Activated T-helper 9 cell treated with anti-CD3 and anti-CD28 coated beads, Interleukin-2, amount 50 U/mL, for 16 hours (primary cell): ENCODE data around the gene SLC38A3.
"Not testable (repeated sequence)": the region's sequence is repeated elsewhere in the genome, so short reads cannot be mapped to it uniquely, and the experiment has no call there.

Experiments used
- DNase-seq: peaks from one replicate; pipeline ENCODE4 v3.0.0-alpha.2; 2020; ENCODE audit warnings: low read depth

Gene SLC38A3

GRCh38 chr3:50233176-50233575 is 28.1 kb downstream of the SLC38A3 start:
- no peak for DNase-seq

- peak; percentile 98 for DNase-seq
Measured at GRCh38 chr3:50235716-50236483, 30.8 kb downstream of the SLC38A3 start, which contains the start of gene GNAI2. Gene GNAI2, plus strand, starts transcription at chr3:50236204. Its CDS starts 132 bp downstream, at chr3:50236336.

GRCh38 chr3:50236484-50237132 is 31.5 kb downstream of the SLC38A3 start:
- DNase-seq = no peak

GRCh38 chr3:50237133-50237651 is 32.1 kb downstream of the SLC38A3 start:
- no peak for DNase-seq

GRCh38 chr3:50237754-50238548 is 32.9 kb downstream of the SLC38A3 start:
- peak; percentile 83 for DNase-seq

GRCh38 chr3:50238549-50239026 is 33.5 kb downstream of the SLC38A3 start:
- no peak for DNase-seq

- DNase-seq = no peak
Measured at GRCh38 chr3:50239649-50240048, 34.6 kb downstream of the SLC38A3 start.

- no peak for DNase-seq
Measured at GRCh38 chr3:50241163-50241562, 36.1 kb downstream of the SLC38A3 start.

- no peak for DNase-seq
Measured at GRCh38 chr3:50241713-50242380, 36.8 kb downstream of the SLC38A3 start.

GRCh38 chr3:50242381-50242770 is 37.3 kb downstream of the SLC38A3 start:
- no peak for DNase-seq

- peak; percentile 46 for DNase-seq
Measured at GRCh38 chr3:50242851-50243542, 37.9 kb downstream of the SLC38A3 start.

- DNase-seq = no peak
Measured at GRCh38 chr3:50243543-50243895, 38.4 kb downstream of the SLC38A3 start.

GRCh38 chr3:50244813-50245212 is 39.7 kb downstream of the SLC38A3 start:
- not testable (repeated sequence) for DNase-seq

GRCh38 chr3:50245251-50245745 is 40.2 kb downstream of the SLC38A3 start:
- DNase-seq = no peak

GRCh38 chr3:50245831-50246516 is 40.9 kb downstream of the SLC38A3 start:
- peak; percentile 94 for DNase-seq

- peak; percentile 72 for DNase-seq
Measured at GRCh38 chr3:50246517-50246954, 41.5 kb downstream of the SLC38A3 start.

GRCh38 chr3:50248387-50248786 is 43.3 kb downstream of the SLC38A3 start:
- DNase-seq = no peak

- DNase-seq = no peak
Measured at GRCh38 chr3:50249457-50249856, 44.4 kb downstream of the SLC38A3 start.

GRCh38 chr3:50250514-50250913 is 45.4 kb downstream of the SLC38A3 start:
- no peak for DNase-seq

GRCh38 chr3:50251220-50251619 is 46.1 kb downstream of the SLC38A3 start:
- peak; percentile 44 for DNase-seq
